ENCODE data around the gene PFKFB3. TPM values are rescaled to one million over a fixed set of nuclear protein-coding genes. Genes with fewer than 3 reads are reported as not detected.

The PFKFB3 gene
- total RNA-seq, 1 donor from 2014 or later = 14.1 TPM

DNA sequence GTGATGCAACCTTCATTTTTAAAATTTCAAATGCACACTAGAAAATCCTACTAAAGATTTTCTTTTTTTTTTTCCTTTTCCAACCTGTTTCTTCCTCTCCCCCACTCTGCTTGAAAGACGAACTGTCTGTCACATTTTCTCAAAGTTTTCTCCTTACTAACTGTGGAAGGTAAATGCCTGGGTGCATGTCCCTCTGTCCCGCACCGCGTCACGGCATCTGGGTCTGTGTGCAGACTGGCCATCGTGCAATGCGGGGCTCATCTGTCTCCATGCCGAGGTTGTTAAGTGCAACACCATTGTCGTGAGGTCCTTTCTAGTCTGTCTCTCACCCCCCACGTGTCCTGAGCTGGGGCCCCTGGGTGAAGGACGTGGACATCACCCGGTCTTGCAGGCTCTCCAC lies 28.4 kb downstream of the PFKFB3 start:
- intact Hi-C loops (cut with micrococcal nuclease) = no loop called here
- peaks cover 15% of the 10 kb centered on the region for H3K4me1 ChIP-seq
- H3K4me3 ChIP-seq = no peak overlapping the region
- DNase-seq = no peak
- H3K9me3 ChIP-seq (replicated peaks) = no peaks in the 10 kb centered on the region
- no peaks in the 10 kb centered on the region for H3K27me3 ChIP-seq (ENCODE audit: low read depth)
- TF ChIP-seq, protein P1, sequence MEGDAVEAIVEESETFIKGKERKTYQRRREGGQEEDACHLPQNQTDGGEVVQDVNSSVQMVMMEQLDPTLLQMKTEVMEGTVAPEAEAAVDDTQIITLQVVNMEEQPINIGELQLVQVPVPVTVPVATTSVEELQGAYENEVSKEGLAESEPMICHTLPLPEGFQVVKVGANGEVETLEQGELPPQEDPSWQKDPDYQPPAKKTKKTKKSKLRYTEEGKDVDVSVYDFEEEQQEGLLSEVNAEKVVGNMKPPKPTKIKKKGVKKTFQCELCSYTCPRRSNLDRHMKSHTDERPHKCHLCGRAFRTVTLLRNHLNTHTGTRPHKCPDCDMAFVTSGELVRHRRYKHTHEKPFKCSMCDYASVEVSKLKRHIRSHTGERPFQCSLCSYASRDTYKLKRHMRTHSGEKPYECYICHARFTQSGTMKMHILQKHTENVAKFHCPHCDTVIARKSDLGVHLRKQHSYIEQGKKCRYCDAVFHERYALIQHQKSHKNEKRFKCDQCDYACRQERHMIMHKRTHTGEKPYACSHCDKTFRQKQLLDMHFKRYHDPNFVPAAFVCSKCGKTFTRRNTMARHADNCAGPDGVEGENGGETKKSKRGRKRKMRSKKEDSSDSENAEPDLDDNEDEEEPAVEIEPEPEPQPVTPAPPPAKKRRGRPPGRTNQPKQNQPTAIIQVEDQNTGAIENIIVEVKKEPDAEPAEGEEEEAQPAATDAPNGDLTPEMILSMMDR (IDR thresholded peaks at IDR 0.05; ENCODE audit: borderline replicate concordance) = no peak
- H3K27ac ChIP-seq (replicated peaks) = no peak overlapping the region
- peaks cover 95% of the 10 kb centered on the region for H3K36me3 ChIP-seq

GRCh38 chr10:6231730-6232129 lies 29.0 kb downstream of the PFKFB3 start:
- intact Hi-C loops (cut with micrococcal nuclease) = no loop called here
- TF ChIP-seq, protein P1 (IDR thresholded peaks at IDR 0.05; ENCODE audit: borderline replicate concordance) = no peak
- Histone ChIP-seq H3K9me3 (replicated peaks) (no peaks in the 10 kb centered on the region), H3K27ac (replicated peaks) (no peak overlapping the region), H3K4me3 (no peak overlapping the region), H3K27me3 (ENCODE audit: low read depth) (no peaks in the 10 kb centered on the region), H3K36me3 (peaks cover 95% of the 10 kb centered on the region), H3K4me1 (peaks cover 15% of the 10 kb centered on the region)
- no peak for DNase-seq

DNA sequence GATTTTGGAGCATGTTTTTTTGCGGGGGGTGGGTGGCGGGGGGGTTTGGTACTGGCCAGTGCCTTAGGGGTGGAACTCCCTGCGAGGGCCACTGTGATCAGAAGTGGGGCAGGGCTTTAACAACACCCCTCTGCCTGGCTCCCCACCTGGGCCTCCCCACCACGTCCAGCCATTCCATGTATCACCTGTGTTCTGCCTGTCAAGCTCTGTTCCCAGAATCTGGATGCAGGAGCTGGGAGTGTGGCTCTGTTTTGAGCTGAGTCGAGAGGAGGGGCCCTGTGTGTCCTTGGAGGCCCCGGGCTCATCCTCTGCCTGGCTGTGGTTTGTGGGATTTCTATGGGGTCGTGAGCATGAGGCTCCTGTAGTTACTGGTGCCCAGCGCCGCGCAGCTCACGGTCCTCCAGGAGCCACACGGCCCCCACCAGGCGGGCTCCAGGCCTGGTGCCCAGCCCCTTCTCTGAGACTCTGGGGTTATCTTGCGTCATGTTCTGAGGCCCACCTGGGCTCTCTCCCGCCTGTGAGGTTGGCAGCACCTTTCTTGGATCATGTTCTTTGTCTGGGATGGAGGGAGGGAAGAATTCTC lies 29.6 kb downstream of the PFKFB3 start:
- H3K27ac ChIP-seq (replicated peaks) = no peak overlapping the region
- TF ChIP-seq, protein P1 (IDR thresholded peaks at IDR 0.05; ENCODE audit: borderline replicate concordance) = no peak
- H3K9me3 ChIP-seq (replicated peaks) = no peaks in the 10 kb centered on the region
- peaks cover 13% of the 10 kb centered on the region for H3K4me1 ChIP-seq
- intact Hi-C loops (cut with micrococcal nuclease) = no loop called here
- no peaks in the 10 kb centered on the region for H3K27me3 ChIP-seq (ENCODE audit: low read depth)
- DNase-seq = no peak
- no peak overlapping the region for H3K4me3 ChIP-seq
- peaks cover 95% of the 10 kb centered on the region for H3K36me3 ChIP-seq

DNA sequence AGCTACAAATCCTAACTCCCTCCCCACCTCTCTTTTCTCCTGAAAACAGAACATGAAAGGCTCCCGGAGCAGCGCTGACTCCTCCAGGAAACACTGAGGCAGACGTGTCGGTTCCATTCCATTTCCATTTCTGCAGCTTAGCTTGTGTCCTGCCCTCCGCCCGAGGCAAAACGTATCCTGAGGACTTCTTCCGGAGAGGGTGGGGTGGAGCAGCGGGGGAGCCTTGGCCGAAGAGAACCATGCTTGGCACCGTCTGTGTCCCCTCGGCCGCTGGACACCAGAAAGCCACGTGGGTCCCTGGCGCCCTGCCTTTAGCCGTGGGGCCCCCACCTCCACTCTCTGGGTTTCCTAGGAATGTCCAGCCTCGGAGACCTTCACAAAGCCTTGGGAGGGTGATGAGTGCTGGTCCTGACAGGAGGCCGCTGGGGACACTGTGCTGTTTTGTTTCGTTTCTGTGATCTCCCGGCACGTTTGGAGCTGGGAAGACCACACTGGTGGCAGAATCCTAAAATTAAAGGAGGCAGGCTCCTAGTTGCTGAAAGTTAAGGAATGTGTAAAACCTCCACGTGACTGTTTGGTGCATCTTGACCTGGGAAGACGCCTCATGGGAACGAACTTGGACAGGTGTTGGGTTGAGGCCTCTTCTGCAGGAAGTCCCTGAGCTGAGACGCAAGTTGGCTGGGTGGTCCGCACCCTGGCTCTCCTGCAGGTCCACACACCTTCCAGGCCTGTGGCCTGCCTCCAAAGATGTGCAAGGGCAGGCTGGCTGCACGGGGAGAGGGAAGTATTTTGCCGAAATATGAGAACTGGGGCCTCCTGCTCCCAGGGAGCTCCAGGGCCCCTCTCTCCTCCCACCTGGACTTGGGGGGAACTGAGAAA lies 30.4 kb downstream of the PFKFB3 start:
- DNase-seq = no peak
- no peaks in the 10 kb centered on the region for H3K9me3 ChIP-seq (replicated peaks)
- TF ChIP-seq, protein P1 (IDR thresholded peaks at IDR 0.05; ENCODE audit: borderline replicate concordance) = no peak
- H3K36me3 ChIP-seq = peaks cover 88% of the 10 kb centered on the region
- no peak overlapping the region for H3K27ac ChIP-seq (replicated peaks)
- H3K4me1 ChIP-seq = peaks cover 5% of the 10 kb centered on the region
- intact Hi-C loops (cut with micrococcal nuclease) = no loop called here
- H3K4me3 ChIP-seq = no peak overlapping the region
- H3K27me3 ChIP-seq (ENCODE audit: low read depth) = no peaks in the 10 kb centered on the region

GRCh38 chr10:6233725-6234277 lies 31.1 kb downstream of the PFKFB3 start:
- no peak overlapping the region for H3K27ac ChIP-seq (replicated peaks)
- no peak overlapping the region for H3K4me3 ChIP-seq
- no peaks in the 10 kb centered on the region for H3K27me3 ChIP-seq (ENCODE audit: low read depth)
- DNase-seq = no peak
- no peaks in the 10 kb centered on the region for H3K9me3 ChIP-seq (replicated peaks)
- intact Hi-C loops (cut with micrococcal nuclease) = no loop called here
- peaks cover 81% of the 10 kb centered on the region for H3K36me3 ChIP-seq
- TF ChIP-seq, protein P1 (IDR thresholded peaks at IDR 0.05; ENCODE audit: borderline replicate concordance) = no peak
- H3K4me1 ChIP-seq = peaks cover under 1% of the 10 kb centered on the region

Measured in left ventricle myocardium inferior (tissue), 1 donor.